ENCODE measurements around the gene HMOX2.

- no peak for TF ChIP-seq CTCF (IDR thresholded peaks at IDR 0.05; ENCODE audit: low read depth, low read length, poor library complexity, severe bottlenecking)
- no peak for TF ChIP-seq EZH2phosphoT487 (IDR thresholded peaks at IDR 0.05; ENCODE audit: borderline replicate concordance, low read length)
These were observed 32.9 kb upstream of the HMOX2 start for GRCh38 chr16:4443271-4443670.
